T-cell (primary cell): Measurements from ENCODE around the gene FDX2. TPM values are rescaled to one million over a fixed set of nuclear protein-coding genes. Genes with fewer than 3 reads are reported as not detected.
A peak's percentile ranks its signal among the peaks of the same experiment; 100 is the strongest.

Source experiments
- ATAC-seq, 4 experiments: fragments of 200-7000 bp in 3 of 4; fragments of 150-1000 bp in 1 of 4; cut with Tn5 transposase; replicated peaks in 1 of 4; 1 replicate in 3 of 4; 2 replicates in 1 of 4; pipeline ENCODE4 v1.10.0; 2021; ENCODE audit warnings: moderate library complexity in 3 of 4, mild to moderate bottlenecking in 2 of 4, moderate number of reproducible peaks in 1 of 4
- CTCF ChIA-PET, 2 donors: fragments of 300-600 bp; sonication (Branson Sonifier 250); formaldehyde crosslinking; loops; one replicate each; lab custom pipeline; 2022; ENCODE audit warnings: antibody characterized with exemption in 2 of 2; lab: Charles Lee
- POLR2A ChIA-PET, 2 donors: fragments of 300-600 bp; sonication (Branson Sonifier 250); formaldehyde crosslinking; loops; one replicate each; lab custom pipeline; 2022; ENCODE audit warnings: antibody characterized with exemption in 2 of 2; lab: Charles Lee
- DNase-seq, 35 experiments: peaks; one replicate each; pipeline versions ENCODE4 v3.0.0 to v3.0.0-alpha.2; 2013 to 2023
- H3K27ac ChIP-seq: one replicate; pipeline ENCODE4 v1.5.1; 2013; ENCODE audit warnings: low read length
- H3K27me3 ChIP-seq, 2 experiments: replicated peaks in 1 of 2; 1 replicate in 1 of 2; 2 replicates in 1 of 2; pipeline versions ENCODE4 v1.6.1 to v1.7.0; 2013; ENCODE audit warnings: low read length in 1 of 2, mixed read lengths in 1 of 2; ENCODE audit not compliant: control insufficient read depth in 2 of 2, insufficient read depth in 2 of 2; ENCODE audit errors: extremely low read depth in 1 of 2
- H3K36me3 ChIP-seq, 2 donors: 1 replicate in 1 of 2; 2 replicates in 1 of 2; pipeline versions ENCODE4 v1.6.1 to v1.7.0; 2013; ENCODE audit warnings: low read length in 1 of 2; ENCODE audit not compliant: control insufficient read depth in 2 of 2, insufficient read depth in 1 of 2; ENCODE audit errors: extremely low read depth in 1 of 2
- H3K4me1 ChIP-seq, 2 experiments: 1 replicate in 1 of 2; 2 replicates in 1 of 2; pipeline versions ENCODE4 v1.6.1 to v1.7.0; 2013; ENCODE audit warnings: low read length in 2 of 2, mixed read lengths in 1 of 2; ENCODE audit not compliant: insufficient read depth in 2 of 2, control insufficient read depth in 1 of 2; ENCODE audit errors: extremely low read depth in 1 of 2
- H3K4me3 ChIP-seq, 2 donors: 1 replicate in 1 of 2; 2 replicates in 1 of 2; pipeline versions ENCODE4 v1.5.1 to v1.7.0; 2013; ENCODE audit warnings: mild to moderate bottlenecking in 2 of 2, low read length in 1 of 2, moderate library complexity in 1 of 2; ENCODE audit not compliant: control insufficient read depth in 1 of 2; ENCODE audit errors: extremely low read depth in 1 of 2
- H3K9me3 ChIP-seq: 2 replicates; pipeline ENCODE4 v1.7.0; 2013
- H3K27ac Mint-ChIP-seq, 2 donors: one replicate each; pipeline ENCODE4 v1.8.0; 2020 to 2021; ENCODE audit warnings: mild to moderate bottlenecking in 2 of 2, mixed read lengths in 2 of 2
- H3K27me3 Mint-ChIP-seq, 2 donors: one replicate each; pipeline ENCODE4 v1.8.0; 2021 to 2022; ENCODE audit warnings: mixed read lengths in 2 of 2
- H3K36me3 Mint-ChIP-seq: one replicate; pipeline ENCODE4 v1.8.0; 2021; ENCODE audit warnings: mixed read lengths
- H3K4me1 Mint-ChIP-seq, 3 donors: one replicate each; pipeline ENCODE4 v1.8.0; 2020 to 2022; ENCODE audit warnings: mixed read lengths in 3 of 3, mild to moderate bottlenecking in 1 of 3
- H3K4me3 Mint-ChIP-seq, 3 donors: one replicate each; pipeline ENCODE4 v1.8.0; 2020 to 2022; ENCODE audit warnings: mild to moderate bottlenecking in 3 of 3, mixed read lengths in 3 of 3, moderate library complexity in 3 of 3
- H3K9me3 Mint-ChIP-seq, 3 donors: one replicate each; pipeline ENCODE4 v1.8.0; 2020 to 2022; ENCODE audit warnings: mixed read lengths in 3 of 3
- WGBS: methylation state at CpG from one replicate; pipeline ENCODE4 v1.1.5; 2013; ENCODE audit warnings: missing lambda C conversion rate; ENCODE audit not compliant: insufficient coverage; 5-methylcytosine and 5-hydroxymethylcytosine counted together
- total RNA-seq, 35 experiments: library from RNA in 6 of 35; stranded (reverse) in 6 of 35; fragments of 120-200 nt in 1 of 35; gene quantifications; one replicate each; pipeline versions ENCODE4 v1.2.1 to v1.2.4 and lab custom pipeline; 2013 to 2026

Gene FDX2
- total RNA-seq, 5 donors from 2014 or later (not counting 1 experiment from before 2014, with no cell fraction given): 5.7 to 16.8 (median 11.4) TPM

DNA sequence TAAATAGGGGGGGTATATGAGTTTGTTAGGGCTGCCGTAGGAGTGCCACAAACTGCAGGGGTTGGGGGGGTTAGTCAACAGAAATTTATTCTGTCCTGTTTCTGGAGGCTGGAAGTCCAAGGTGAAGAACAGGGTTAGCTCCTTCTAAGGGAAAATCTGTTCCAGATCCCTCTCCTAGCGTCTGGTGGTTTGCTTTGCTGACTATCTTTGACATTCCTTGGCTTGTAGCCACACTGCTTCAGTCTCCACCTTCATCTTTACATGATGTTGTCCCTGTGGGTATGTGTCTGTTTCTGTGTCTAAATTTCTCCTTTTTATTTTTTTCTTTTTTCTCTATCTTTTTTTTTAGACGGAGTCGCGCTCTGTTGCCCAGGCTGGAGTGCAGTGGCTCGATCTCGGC, 53.0 kb downstream of the FDX2 start:
- Histone ChIP-seq H3K27me3 (no peaks in the 10 kb centered on the region), H3K27ac (no peak overlapping the region), H3K9me3 (no peaks in the 10 kb centered on the region), H3K4me3 (no peak overlapping the region), H3K4me1 (peaks cover 0 to 18% of the 10 kb centered on the region in 2 experiments), H3K36me3 (peaks cover 0 to 10% of the 10 kb centered on the region in 2 donors)
- no peak overlapping the region for H3K27ac Mint-ChIP-seq
- CTCF ChIA-PET: no interaction called here
- DNase-seq (no peak), ATAC-seq (no peak)
- H3K36me3 Mint-ChIP-seq: peaks cover 10% of the 10 kb centered on the region
- WGBS: 80% methylated on average over 1 of the region's 7 CpGs
- peaks cover 0 to 7% (median 4%) of the 10 kb centered on the region in 3 donors for H3K4me1 Mint-ChIP-seq
- POLR2A ChIA-PET: interaction anchor here in 1 of 2 donors (0.6 kb wide), 1 partner anchor 151 kb away, joined by 5 read pairs; no protein-coding TSS in a partner anchor
- H3K9me3 Mint-ChIP-seq: no peaks in the 10 kb centered on the region
- H3K4me3 Mint-ChIP-seq: no peak overlapping the region
- H3K27me3 Mint-ChIP-seq: no peaks in the 10 kb centered on the region

DNA sequence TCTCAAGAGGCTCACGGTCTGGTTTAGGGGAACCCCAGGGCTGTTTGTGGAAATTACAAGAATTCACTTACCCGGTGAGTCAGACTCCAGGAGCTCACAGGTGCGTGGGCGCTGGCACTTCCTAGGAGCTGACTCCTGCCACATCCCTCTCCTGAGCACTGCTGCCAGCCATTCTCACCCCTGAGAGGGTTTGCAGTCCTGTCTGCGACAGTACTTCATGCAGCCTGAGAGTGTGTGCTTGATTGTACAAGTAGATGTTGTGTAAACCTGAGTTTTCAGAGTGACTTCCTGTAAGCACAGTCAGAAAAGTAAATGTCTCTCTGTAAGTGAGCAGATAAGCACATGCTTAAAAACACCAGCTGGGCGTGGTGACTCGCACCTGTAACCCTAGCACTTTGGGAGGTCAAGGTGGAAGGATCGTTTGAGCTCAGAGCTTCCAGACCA, 55.7 kb downstream of the FDX2 start:
- H3K9me3 Mint-ChIP-seq: no peaks in the 10 kb centered on the region
- POLR2A ChIA-PET: no interaction called here
- H3K4me3 Mint-ChIP-seq: no peak overlapping the region
- H3K4me3 ChIP-seq: no peak overlapping the region
- H3K27me3 Mint-ChIP-seq: no peaks in the 10 kb centered on the region
- peaks cover 26% of the 10 kb centered on the region for H3K36me3 Mint-ChIP-seq
- CTCF ChIA-PET: interaction anchor here (0.7 to 3.0 kb wide), 10 partner anchors 9 to 146 kb away, joined by 3 to 37 read pairs (median 4); partner anchors contain the start of gene ICAM1 (in 1 of the 2)
- ATAC-seq: peak in 1 of 4 experiments; percentile 38
- H3K4me1 Mint-ChIP-seq: peaks cover 0 to 7% (median 6%) of the 10 kb centered on the region in 3 donors
- peak in 1 of 35 experiments; percentile 24 for DNase-seq
- no peaks in the 10 kb centered on the region for H3K9me3 ChIP-seq
- H3K36me3 ChIP-seq: peaks cover 2 to 31% of the 10 kb centered on the region in 2 donors
- H3K4me1 ChIP-seq: peaks cover 0 to 18% of the 10 kb centered on the region in 2 experiments
- no peaks in the 10 kb centered on the region for H3K27me3 ChIP-seq
- no peak overlapping the region for H3K27ac ChIP-seq
- peak overlapping the region; percentile 28 to 71 for H3K27ac Mint-ChIP-seq
- 52% methylated on average over 5 of the region's 8 CpGs for WGBS

Other genes with a start within 250 kb of the FDX2 start
- gene SHFL, start 229.7 kb downstream of the FDX2 start, total RNA-seq: 100 to 1,000 TPM in 3 of 5 donors, 10 to 100 TPM in 2; 75.5 to 116 (median 109) TPM
- 1 to 10 TPM in 3 of 5 donors, under 1 TPM in 2; 0.37 to 1.7 (median 1.1) TPM for gene ANGPTL6, start 213.3 kb downstream of the FDX2 start, total RNA-seq
- 100 to 1,000 TPM in 3 of 5 donors, 10 to 100 TPM in 2; 89.3 to 140 (median 123) TPM for gene PPAN, start 209.7 kb downstream of the FDX2 start, total RNA-seq
- gene P2RY11, start 204.3 kb downstream of the FDX2 start, total RNA-seq: 10 to 100 TPM; 58.8 to 75.2 (median 61.7) TPM
- gene EIF3G, start 196.1 kb downstream of the FDX2 start, total RNA-seq: 100 to 1,000 TPM; 288 to 435 (median 387) TPM
- gene DNMT1, start 121.1 kb downstream of the FDX2 start, total RNA-seq: 100 to 1,000 TPM; 199 to 245 (median 235) TPM
- 10 to 100 TPM in 2 of 5 donors, 1 to 10 TPM in 3; 6.2 to 11.4 (median 9.8) TPM for gene S1PR2, start 84.7 kb downstream of the FDX2 start, total RNA-seq
- gene MRPL4, start 63.8 kb downstream of the FDX2 start, total RNA-seq: 10 to 100 TPM; 32.9 to 56.6 (median 53.1) TPM
- 10 to 100 TPM in 1 of 5 donors, 1 to 10 TPM in 4; 4.2 to 11.0 (median 5.9) TPM for gene ICAM1, start 44.9 kb downstream of the FDX2 start, total RNA-seq
- gene ICAM4, start 29.1 kb downstream of the FDX2 start, total RNA-seq: under 1 TPM; 0.47 to 0.79 (median 0.53) TPM
- 1 to 10 TPM in 1 of 5 donors, under 1 TPM in 4; 0.20 to 1.1 (median 0.59) TPM for gene ICAM5, start 26.1 kb downstream of the FDX2 start, total RNA-seq
- gene ZGLP1, start 6.2 kb downstream of the FDX2 start, total RNA-seq: 10 to 100 TPM in 2 of 5 donors, 1 to 10 TPM in 3; 3.9 to 11.8 (median 8.1) TPM
- gene RAVER1, start 17.5 kb upstream of the FDX2 start, total RNA-seq: 10 to 100 TPM; 31.5 to 68.2 (median 61.2) TPM
- gene ICAM3, start 23.6 kb upstream of the FDX2 start, total RNA-seq: 100 to 1,000 TPM; 167 to 233 (median 183) TPM
- 100 to 1,000 TPM; 277 to 346 (median 323) TPM for gene TYK2, start 64.6 kb upstream of the FDX2 start, total RNA-seq
- gene CDC37, start 87.5 kb upstream of the FDX2 start, total RNA-seq: 100 to 1,000 TPM; 163 to 205 (median 190) TPM
- 10 to 100 TPM in 1 of 5 donors, 1 to 10 TPM in 4; 2.2 to 13.3 (median 6.2) TPM for gene PDE4A, start 104.5 kb upstream of the FDX2 start, total RNA-seq
- gene KEAP1, start 187.3 kb upstream of the FDX2 start, total RNA-seq: 10 to 100 TPM; 18.4 to 64.2 (median 56.0) TPM
- 10 to 100 TPM in 1 of 5 donors, 1 to 10 TPM in 4; 1.9 to 25.0 (median 6.5) TPM for gene S1PR5, start 201.4 kb upstream of the FDX2 start, total RNA-seq
- 10 to 100 TPM; 55.7 to 63.0 (median 60.9) TPM for gene ATG4D, start 227.9 kb upstream of the FDX2 start, total RNA-seq
- 10 to 100 TPM; 50.9 to 94.8 (median 79.1) TPM for gene KRI1, start 250.0 kb upstream of the FDX2 start, total RNA-seq